Endometrial microvascular endothelial cells (primary cell): ENCODE data around the gene ZNF205. TPM values are rescaled to one million over a fixed set of nuclear protein-coding genes. Genes with fewer than 3 reads are reported as not detected.
"Not testable (repeated sequence)": the region's sequence is repeated elsewhere in the genome, so short reads cannot be mapped to it uniquely, and the experiment has no call there.

ENCODE experiments used
- in situ Hi-C: cut with HindIII; loops from 2 replicates; pipeline ENCODE4 v1.10.0; 2017; ENCODE audit warnings: low sequenced_read_pairs, low pct_unique_long_range_greater_than_20kb; ENCODE audit errors: inconsistent ontology term
- total RNA-seq: library from RNA; depleted of rRNA; stranded (reverse); fragments of >200 nt; gene quantifications from one replicate; pipeline ENCODE4 v1.2.3, GENCODE V29; 2015; ENCODE audit errors: inconsistent ontology term

The ZNF205 gene
- total RNA-seq, 1 donor from 2014 or later = 16.2 TPM

GRCh38 chr16:3083408-3083807, 29.0 kb upstream of the ZNF205 start:
- in situ Hi-C loops = not testable (repeated sequence)

- in situ Hi-C loops = no loop called here
Observed at GRCh38 chr16:3084491-3084890, 27.9 kb upstream of the ZNF205 start.

GRCh38 chr16:3084969-3085670, 27.3 kb upstream of the ZNF205 start:
- in situ Hi-C loops = no loop called here

GRCh38 chr16:3085868-3086595, 26.4 kb upstream of the ZNF205 start:
- in situ Hi-C loops = no loop called here

GRCh38 chr16:3086596-3087242, 25.7 kb upstream of the ZNF205 start:
- in situ Hi-C loops = no loop called here

- in situ Hi-C loops = no loop called here
Observed at GRCh38 chr16:3087243-3088235, 24.8 kb upstream of the ZNF205 start.

- in situ Hi-C loops = no loop called here
Observed at GRCh38 chr16:3088450-3088849, 23.9 kb upstream of the ZNF205 start.

- in situ Hi-C loops = no loop called here
Observed at GRCh38 chr16:3088925-3089716, 23.3 kb upstream of the ZNF205 start.

- in situ Hi-C loops = no loop called here
Observed at GRCh38 chr16:3089717-3090592, 22.4 kb upstream of the ZNF205 start.

GRCh38 chr16:3091551-3091950, 20.8 kb upstream of the ZNF205 start:
- in situ Hi-C loops = no loop called here

- in situ Hi-C loops = no loop called here
Observed at GRCh38 chr16:3092501-3092941, 19.9 kb upstream of the ZNF205 start.

GRCh38 chr16:3094289-3095027, 17.9 kb upstream of the ZNF205 start:
- in situ Hi-C loops = no loop called here

- in situ Hi-C loops = no loop called here
Observed at GRCh38 chr16:3095869-3096268, 16.5 kb upstream of the ZNF205 start.

- in situ Hi-C loops = no loop called here
Observed at GRCh38 chr16:3096362-3096761, 16.0 kb upstream of the ZNF205 start.

GRCh38 chr16:3097266-3097665, 15.1 kb upstream of the ZNF205 start:
- in situ Hi-C loops = no loop called here
